Hepatocyte (in vitro differentiated cells): Measurements from ENCODE around the gene SLC35E1.

Experiments used
- EZH2phosphoT487 ChIP-seq: fragments of 200-600 bp; sonication (generic); IDR thresholded peaks from one replicate; pipeline ENCODE4 v1.6.1; 2018; ENCODE audit warnings: antibody characterized with exemption, mild to moderate bottlenecking, low read depth, moderate library complexity; ENCODE audit not compliant: unreplicated experiment, severe bottlenecking
- TF ChIP-seq, protein P1 (sequence below): fragments of 200-600 bp; sonication (generic); IDR thresholded peaks from 2 replicates; pipeline ENCODE4 v1.5.1; 2016; ENCODE audit warnings: antibody characterized with exemption, mild to moderate bottlenecking; ENCODE audit not compliant: poor library complexity

DNA sequence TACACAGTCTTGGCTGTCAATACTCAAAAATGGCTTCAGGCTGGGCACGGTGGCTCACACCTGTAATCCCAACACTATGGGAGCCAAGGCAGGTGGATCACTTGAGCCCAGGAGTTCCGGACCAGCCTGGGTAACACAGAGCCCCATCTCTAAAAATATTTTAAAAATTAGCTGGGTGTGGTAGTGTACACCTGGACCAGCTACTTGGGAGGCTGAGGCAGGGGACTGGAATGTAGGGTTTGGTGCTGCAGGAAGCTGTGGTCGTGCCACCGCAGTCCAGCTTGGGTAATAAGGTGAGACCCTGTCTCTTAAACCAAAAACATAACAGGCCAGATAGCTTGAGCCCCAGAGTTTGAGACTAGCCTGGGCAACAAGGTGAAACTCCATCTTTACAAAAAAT is 23.3 kb downstream of the SLC35E1 start:
- no peak for TF ChIP-seq EZH2phosphoT487
- TF ChIP-seq, protein P1, sequence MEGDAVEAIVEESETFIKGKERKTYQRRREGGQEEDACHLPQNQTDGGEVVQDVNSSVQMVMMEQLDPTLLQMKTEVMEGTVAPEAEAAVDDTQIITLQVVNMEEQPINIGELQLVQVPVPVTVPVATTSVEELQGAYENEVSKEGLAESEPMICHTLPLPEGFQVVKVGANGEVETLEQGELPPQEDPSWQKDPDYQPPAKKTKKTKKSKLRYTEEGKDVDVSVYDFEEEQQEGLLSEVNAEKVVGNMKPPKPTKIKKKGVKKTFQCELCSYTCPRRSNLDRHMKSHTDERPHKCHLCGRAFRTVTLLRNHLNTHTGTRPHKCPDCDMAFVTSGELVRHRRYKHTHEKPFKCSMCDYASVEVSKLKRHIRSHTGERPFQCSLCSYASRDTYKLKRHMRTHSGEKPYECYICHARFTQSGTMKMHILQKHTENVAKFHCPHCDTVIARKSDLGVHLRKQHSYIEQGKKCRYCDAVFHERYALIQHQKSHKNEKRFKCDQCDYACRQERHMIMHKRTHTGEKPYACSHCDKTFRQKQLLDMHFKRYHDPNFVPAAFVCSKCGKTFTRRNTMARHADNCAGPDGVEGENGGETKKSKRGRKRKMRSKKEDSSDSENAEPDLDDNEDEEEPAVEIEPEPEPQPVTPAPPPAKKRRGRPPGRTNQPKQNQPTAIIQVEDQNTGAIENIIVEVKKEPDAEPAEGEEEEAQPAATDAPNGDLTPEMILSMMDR: no peak
